ENCODE data around the gene ZNF398.
"Not testable (repeated sequence)": the region's sequence is repeated elsewhere in the genome, so short reads cannot be mapped to it uniquely, and the experiment has no call there.

Gene ZNF398

GRCh38 chr7:149217570-149217969, 70.3 kb downstream of the ZNF398 start:
- DNase-seq (ENCODE audit: insufficient read length, low spot score) = no peak
- no peak for FAIRE-seq
- TF ChIP-seq POLR2A (IDR thresholded peaks at IDR 0.05; ENCODE audit: low read depth, low read length) (no peak), POU2F2 (IDR thresholded peaks at IDR 0.05; ENCODE audit: low read depth, low read length) (no peak), POLR2AphosphoS5 (IDR thresholded peaks at IDR 0.05; ENCODE audit: low read depth, low read length) (no peak), SPI1 (IDR thresholded peaks at IDR 0.05; ENCODE audit: low read depth, low read length) (no peak)

- DNase-seq (ENCODE audit: insufficient read length, low spot score) = no peak
- FAIRE-seq = no peak
- TF ChIP-seq POLR2A (IDR thresholded peaks at IDR 0.05; ENCODE audit: low read depth, low read length) (no peak), PAX5 (IDR thresholded peaks at IDR 0.05; ENCODE audit: insufficient read depth, low read length, severe bottlenecking) (no peak), SPI1 (IDR thresholded peaks at IDR 0.05; ENCODE audit: low read depth, low read length) (no peak), POLR2AphosphoS5 (IDR thresholded peaks at IDR 0.05; ENCODE audit: low read depth, low read length) (no peak), TAF1 (IDR thresholded peaks at IDR 0.05; ENCODE audit: low read depth, low read length) (no peak), POU2F2 (IDR thresholded peaks at IDR 0.05; ENCODE audit: low read depth, low read length) (no peak)
Observed at GRCh38 chr7:149218469-149219420, 71.5 kb downstream of the ZNF398 start.

- TF ChIP-seq POLR2AphosphoS5 (IDR thresholded peaks at IDR 0.05; ENCODE audit: low read depth, low read length) (no peak), POU2F2 (IDR thresholded peaks at IDR 0.05; ENCODE audit: low read depth, low read length) (no peak), SPI1 (IDR thresholded peaks at IDR 0.05; ENCODE audit: low read depth, low read length) (no peak)
- no peak for FAIRE-seq
- no peak for DNase-seq (ENCODE audit: insufficient read length, low spot score)
Observed at GRCh38 chr7:149220534-149220933, 73.3 kb downstream of the ZNF398 start.

GRCh38 chr7:149223176-149223575, 75.9 kb downstream of the ZNF398 start:
- TF ChIP-seq TAF1 (IDR thresholded peaks at IDR 0.05; ENCODE audit: low read depth, low read length) (no peak), POU2F2 (IDR thresholded peaks at IDR 0.05; ENCODE audit: low read depth, low read length) (no peak), SPI1 (IDR thresholded peaks at IDR 0.05; ENCODE audit: low read depth, low read length) (no peak), POLR2A (IDR thresholded peaks at IDR 0.05; ENCODE audit: low read depth, low read length) (no peak), POLR2AphosphoS5 (IDR thresholded peaks at IDR 0.05; ENCODE audit: low read depth, low read length) (no peak), PAX5 (IDR thresholded peaks at IDR 0.05; ENCODE audit: insufficient read depth, low read length, severe bottlenecking) (no peak)
- DNase-seq (ENCODE audit: insufficient read length, low spot score) = no peak
- no peak for FAIRE-seq

GRCh38 chr7:149223761-149224160, 76.5 kb downstream of the ZNF398 start:
- TF ChIP-seq POLR2A (IDR thresholded peaks at IDR 0.05; ENCODE audit: low read depth, low read length) (no peak), TAF1 (IDR thresholded peaks at IDR 0.05; ENCODE audit: low read depth, low read length) (no peak), POLR2AphosphoS5 (IDR thresholded peaks at IDR 0.05; ENCODE audit: low read depth, low read length) (no peak), PAX5 (IDR thresholded peaks at IDR 0.05; ENCODE audit: insufficient read depth, low read length, severe bottlenecking) (no peak), POU2F2 (IDR thresholded peaks at IDR 0.05; ENCODE audit: low read depth, low read length) (no peak), SPI1 (IDR thresholded peaks at IDR 0.05; ENCODE audit: low read depth, low read length) (no peak)
- FAIRE-seq = no peak
- DNase-seq (ENCODE audit: insufficient read length, low spot score) = no peak

GRCh38 chr7:149224352-149224751, 77.1 kb downstream of the ZNF398 start:
- no peak for DNase-seq (ENCODE audit: insufficient read length, low spot score)
- no peak for FAIRE-seq
- TF ChIP-seq POLR2A (IDR thresholded peaks at IDR 0.05; ENCODE audit: low read depth, low read length) (no peak), TAF1 (IDR thresholded peaks at IDR 0.05; ENCODE audit: low read depth, low read length) (no peak)

- DNase-seq (ENCODE audit: insufficient read length, low spot score) = no peak
- FAIRE-seq = no peak
- TF ChIP-seq TAF1 (IDR thresholded peaks at IDR 0.05; ENCODE audit: low read depth, low read length) (no peak), SPI1 (IDR thresholded peaks at IDR 0.05; ENCODE audit: low read depth, low read length) (no peak), POLR2AphosphoS5 (IDR thresholded peaks at IDR 0.05; ENCODE audit: low read depth, low read length) (no peak), POU2F2 (IDR thresholded peaks at IDR 0.05; ENCODE audit: low read depth, low read length) (no peak), PAX5 (IDR thresholded peaks at IDR 0.05; ENCODE audit: insufficient read depth, low read length, severe bottlenecking) (no peak), POLR2A (IDR thresholded peaks at IDR 0.05; ENCODE audit: low read depth, low read length) (no peak)
Observed at GRCh38 chr7:149225106-149225505, 77.9 kb downstream of the ZNF398 start.

GRCh38 chr7:149225656-149226055, 78.4 kb downstream of the ZNF398 start:
- no peak for TF ChIP-seq PAX5 (IDR thresholded peaks at IDR 0.05; ENCODE audit: insufficient read depth, low read length, severe bottlenecking)
- TF ChIP-seq POLR2AphosphoS5 (IDR thresholded peaks at IDR 0.05; ENCODE audit: low read depth, low read length) = peak; percentile 17; the same call in 1 of the 2 replicates
- no peak for FAIRE-seq

GRCh38 chr7:149226366-149226765, 79.1 kb downstream of the ZNF398 start:
- FAIRE-seq; DNase-seq (ENCODE audit: insufficient read length, low spot score): not testable (repeated sequence)

More at GRCh38 chr7:149225656-149226055, 78.4 kb downstream of the ZNF398 start:
- no peak for DNase-seq (ENCODE audit: insufficient read length, low spot score)

GRCh38 chr7:149226840-149227494, 79.7 kb downstream of the ZNF398 start:
- DNase-seq (ENCODE audit: insufficient read length, low spot score) = no peak
- TF ChIP-seq POLR2A (IDR thresholded peaks at IDR 0.05; ENCODE audit: low read depth, low read length) = no peak
- TF ChIP-seq POLR2AphosphoS5 (IDR thresholded peaks at IDR 0.05; ENCODE audit: low read depth, low read length) = no peak
- TF ChIP-seq SPI1 (IDR thresholded peaks at IDR 0.05; ENCODE audit: low read depth, low read length) = no peak
- no peak for TF ChIP-seq TAF1 (IDR thresholded peaks at IDR 0.05; ENCODE audit: low read depth, low read length)
- TF ChIP-seq POU2F2 (IDR thresholded peaks at IDR 0.05; ENCODE audit: low read depth, low read length) = no peak
- TF ChIP-seq PAX5 (IDR thresholded peaks at IDR 0.05; ENCODE audit: insufficient read depth, low read length, severe bottlenecking) = no peak
- FAIRE-seq = no peak

All from GM12891 (cell line).